ENCODE data around the gene RALGAPA2.

RALGAPA2 gene

DNA sequence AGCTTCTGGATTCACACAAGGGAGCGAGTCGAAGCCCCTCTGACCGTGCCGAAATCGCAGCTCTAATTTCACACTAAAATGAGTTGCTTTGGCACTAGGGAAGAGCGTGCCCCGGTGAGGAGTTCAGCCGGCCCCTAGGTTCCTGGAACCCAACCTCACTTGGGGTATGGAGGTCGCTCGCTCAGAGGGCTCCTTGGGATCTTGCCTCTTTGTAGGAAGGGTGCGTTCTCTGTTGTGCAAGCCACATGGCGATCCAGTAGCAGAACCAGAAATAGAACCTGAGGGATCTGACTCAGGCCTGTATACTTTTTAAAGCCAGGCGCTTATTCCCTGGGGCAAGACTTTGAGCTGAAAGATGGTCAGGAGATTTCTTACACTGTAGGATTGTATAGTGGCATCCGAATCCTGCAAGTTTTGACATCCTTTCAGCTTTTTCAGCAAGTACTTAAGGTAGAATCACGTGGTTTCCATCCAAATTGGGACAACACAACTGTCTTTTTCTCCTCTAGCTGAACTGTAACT lies 861 bp upstream of the RALGAPA2 start:
- Histone ChIP-seq H3K36me3 (ENCODE audit: low read length) (no peaks in the 10 kb centered on the region), H3K4me3 (ENCODE audit: insufficient read depth, low read length, poor library complexity, severe bottlenecking) (peak overlapping the region; percentile 89), H3K27ac (ENCODE audit: low read depth, low read length) (no peak overlapping the region), H3K79me2 (ENCODE audit: insufficient read depth, low read length) (no peaks in the 10 kb centered on the region), H3K9me3 (ENCODE audit: insufficient read depth, low read length) (no peaks in the 10 kb centered on the region), H3K9ac (ENCODE audit: low read length) (peak overlapping the region; percentile 76), H3F3A (ENCODE audit: insufficient read depth) (0 out of 2 replicates have a peak, but pooled peaks cover 10% of the 10 kb centered on the region), H3K4me2 (ENCODE audit: low read depth, low read length, poor library complexity, severe bottlenecking) (peak overlapping the region; percentile 63), H4K20me1 (ENCODE audit: low read depth, low read length) (no peaks in the 10 kb centered on the region), H2AFZ (ENCODE audit: low read depth, low read length, severe bottlenecking) (peak overlapping the region; percentile 92), H3K9me2 (replicated peaks; ENCODE audit: insufficient read depth, low read length) (no peaks in the 10 kb centered on the region), H3K27me3 (ENCODE audit: low read length) (no peaks in the 10 kb centered on the region)
- TF ChIP-seq, protein P1, sequence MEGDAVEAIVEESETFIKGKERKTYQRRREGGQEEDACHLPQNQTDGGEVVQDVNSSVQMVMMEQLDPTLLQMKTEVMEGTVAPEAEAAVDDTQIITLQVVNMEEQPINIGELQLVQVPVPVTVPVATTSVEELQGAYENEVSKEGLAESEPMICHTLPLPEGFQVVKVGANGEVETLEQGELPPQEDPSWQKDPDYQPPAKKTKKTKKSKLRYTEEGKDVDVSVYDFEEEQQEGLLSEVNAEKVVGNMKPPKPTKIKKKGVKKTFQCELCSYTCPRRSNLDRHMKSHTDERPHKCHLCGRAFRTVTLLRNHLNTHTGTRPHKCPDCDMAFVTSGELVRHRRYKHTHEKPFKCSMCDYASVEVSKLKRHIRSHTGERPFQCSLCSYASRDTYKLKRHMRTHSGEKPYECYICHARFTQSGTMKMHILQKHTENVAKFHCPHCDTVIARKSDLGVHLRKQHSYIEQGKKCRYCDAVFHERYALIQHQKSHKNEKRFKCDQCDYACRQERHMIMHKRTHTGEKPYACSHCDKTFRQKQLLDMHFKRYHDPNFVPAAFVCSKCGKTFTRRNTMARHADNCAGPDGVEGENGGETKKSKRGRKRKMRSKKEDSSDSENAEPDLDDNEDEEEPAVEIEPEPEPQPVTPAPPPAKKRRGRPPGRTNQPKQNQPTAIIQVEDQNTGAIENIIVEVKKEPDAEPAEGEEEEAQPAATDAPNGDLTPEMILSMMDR (IDR thresholded peaks at IDR 0.05; ENCODE audit: insufficient read depth, low read length, poor library complexity, severe bottlenecking), result no peak
- no peak for TF ChIP-seq EZH2phosphoT487 (conservative IDR thresholded peaks at IDR 0.05; ENCODE audit: low read length)

DNA sequence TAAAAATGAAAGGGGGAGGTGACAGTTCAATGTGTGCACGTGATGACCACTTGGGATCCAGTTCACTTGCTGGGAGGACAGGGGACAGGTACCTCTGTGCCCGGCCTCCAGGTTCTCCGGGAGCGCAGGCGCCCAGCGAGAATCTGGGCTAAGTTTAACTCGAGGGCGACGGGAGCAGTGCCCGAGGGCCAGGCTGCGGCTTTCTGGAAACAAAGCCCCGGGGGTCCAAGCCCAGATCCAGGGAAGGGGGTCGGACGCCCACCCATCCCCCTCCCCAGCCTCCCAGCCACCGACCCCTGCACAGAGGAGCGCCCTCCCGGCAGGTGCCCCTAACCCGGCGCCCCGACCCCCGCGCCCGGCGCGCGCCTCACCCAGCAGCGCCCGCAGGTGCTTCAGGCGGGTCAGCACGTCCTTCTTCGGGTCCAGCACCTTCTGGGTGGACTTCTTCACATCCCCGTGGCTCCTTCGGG lies 405 bp downstream of the RALGAPA2 start:
- peak overlapping the region; percentile 63 for H3K4me2 ChIP-seq (ENCODE audit: low read depth, low read length, poor library complexity, severe bottlenecking)
- no peaks in the 10 kb centered on the region for H3K27me3 ChIP-seq (ENCODE audit: low read length)
- H2AFZ ChIP-seq (ENCODE audit: low read depth, low read length, severe bottlenecking), result peak overlapping the region; percentile 62
- no peaks in the 10 kb centered on the region for H3K79me2 ChIP-seq (ENCODE audit: insufficient read depth, low read length)
- peak overlapping the region; percentile 76 for H3K9ac ChIP-seq (ENCODE audit: low read length)
- 0 out of 2 replicates have a peak, but pooled peaks cover 10% of the 10 kb centered on the region for H3F3A ChIP-seq (ENCODE audit: insufficient read depth)
- no peak for TF ChIP-seq EZH2phosphoT487 (conservative IDR thresholded peaks at IDR 0.05; ENCODE audit: low read length)
- TF ChIP-seq, protein P1 (IDR thresholded peaks at IDR 0.05; ENCODE audit: insufficient read depth, low read length, poor library complexity, severe bottlenecking), result no peak
- peak overlapping the region; percentile 89 for H3K4me3 ChIP-seq (ENCODE audit: insufficient read depth, low read length, poor library complexity, severe bottlenecking)
- H3K9me2 ChIP-seq (replicated peaks; ENCODE audit: insufficient read depth, low read length), result no peaks in the 10 kb centered on the region
- no peaks in the 10 kb centered on the region for H3K9me3 ChIP-seq (ENCODE audit: insufficient read depth, low read length)
- no peaks in the 10 kb centered on the region for H4K20me1 ChIP-seq (ENCODE audit: low read depth, low read length)
- no peaks in the 10 kb centered on the region for H3K36me3 ChIP-seq (ENCODE audit: low read length)
- no peak overlapping the region for H3K27ac ChIP-seq (ENCODE audit: low read depth, low read length)

DNA sequence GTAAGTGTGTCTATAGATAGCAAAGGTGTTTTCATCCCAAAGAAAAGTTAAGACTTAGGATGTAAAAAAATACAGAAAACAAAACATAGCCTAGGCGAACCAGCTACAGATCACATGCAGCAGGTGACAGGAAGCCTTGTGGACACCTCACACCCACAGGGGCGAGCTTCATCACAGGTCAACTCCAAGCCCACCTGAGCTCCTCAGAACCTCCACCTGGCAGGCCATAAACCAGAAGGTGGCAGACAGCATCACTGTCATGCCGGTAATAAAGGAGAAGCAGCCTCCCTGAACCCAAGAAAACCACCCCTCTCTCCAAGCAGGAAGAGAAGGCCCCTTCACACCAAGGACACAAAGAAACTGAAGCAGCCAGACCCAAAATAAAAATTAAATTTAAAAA lies 1.0 kb downstream of the RALGAPA2 start:
- no peak overlapping the region for H3K27ac ChIP-seq (ENCODE audit: low read depth, low read length)
- H3K79me2 ChIP-seq (ENCODE audit: insufficient read depth, low read length), result no peaks in the 10 kb centered on the region
- H4K20me1 ChIP-seq (ENCODE audit: low read depth, low read length), result no peaks in the 10 kb centered on the region
- H3K9me3 ChIP-seq (ENCODE audit: insufficient read depth, low read length), result no peaks in the 10 kb centered on the region
- TF ChIP-seq, protein P1 (IDR thresholded peaks at IDR 0.05; ENCODE audit: insufficient read depth, low read length, poor library complexity, severe bottlenecking), result no peak
- TF ChIP-seq EZH2phosphoT487 (conservative IDR thresholded peaks at IDR 0.05; ENCODE audit: low read length), result no peak
- no peak overlapping the region for H2AFZ ChIP-seq (ENCODE audit: low read depth, low read length, severe bottlenecking)
- H3K27me3 ChIP-seq (ENCODE audit: low read length), result no peaks in the 10 kb centered on the region
- peak overlapping the region; percentile 63 for H3K4me2 ChIP-seq (ENCODE audit: low read depth, low read length, poor library complexity, severe bottlenecking)
- no peaks in the 10 kb centered on the region for H3K9me2 ChIP-seq (replicated peaks; ENCODE audit: insufficient read depth, low read length)
- peak overlapping the region; percentile 76 for H3K9ac ChIP-seq (ENCODE audit: low read length)
- H3K4me3 ChIP-seq (ENCODE audit: insufficient read depth, low read length, poor library complexity, severe bottlenecking), result peak overlapping the region; percentile 89
- H3K36me3 ChIP-seq (ENCODE audit: low read length), result no peaks in the 10 kb centered on the region
- 0 out of 2 replicates have a peak, but pooled peaks cover 10% of the 10 kb centered on the region for H3F3A ChIP-seq (ENCODE audit: insufficient read depth)
